HG03575 (cell line): ENCODE measurements around the gene TRPM7.
"Not testable (repeated sequence)": the region's sequence is repeated elsewhere in the genome, so short reads cannot be mapped to it uniquely, and the experiment has no call there.

Experiments
- ATAC-seq: cut with Tn5 transposase; IDR thresholded peaks from one replicate; pipeline ENCODE4 v1.9.1; 2021; ENCODE audit not compliant: unreplicated experiment, insufficient number of reproducible peaks, low FRiP score; ENCODE audit errors: extremely low read depth

The TRPM7 gene

GRCh38 chr15:50676799-50677483 is 9.7 kb downstream of the TRPM7 start:
- no peak for ATAC-seq

GRCh38 chr15:50675535-50676144 is 11.0 kb downstream of the TRPM7 start:
- ATAC-seq, result no peak

- no peak for ATAC-seq
Observed at GRCh38 chr15:50670115-50670514, 16.5 kb downstream of the TRPM7 start.

- no peak for ATAC-seq
Observed at GRCh38 chr15:50669611-50670010, 17.0 kb downstream of the TRPM7 start.

GRCh38 chr15:50665938-50666337 is 20.7 kb downstream of the TRPM7 start:
- ATAC-seq, result no peak

GRCh38 chr15:50655555-50655954 is 31.0 kb downstream of the TRPM7 start:
- ATAC-seq, result no peak

- ATAC-seq, result no peak
Observed at GRCh38 chr15:50653156-50653743, 33.3 kb downstream of the TRPM7 start.

- no peak for ATAC-seq
Observed at GRCh38 chr15:50652671-50653070, 33.9 kb downstream of the TRPM7 start.

GRCh38 chr15:50641318-50641717 is 45.3 kb downstream of the TRPM7 start:
- no peak for ATAC-seq

GRCh38 chr15:50636146-50636545 is 50.5 kb downstream of the TRPM7 start:
- no peak for ATAC-seq

GRCh38 chr15:50633653-50634052 is 52.9 kb downstream of the TRPM7 start:
- no peak for ATAC-seq

- ATAC-seq, result no peak
Observed at GRCh38 chr15:50628421-50628820, 58.2 kb downstream of the TRPM7 start.

GRCh38 chr15:50627351-50628055 is 59.1 kb downstream of the TRPM7 start:
- no peak for ATAC-seq

- ATAC-seq, result no peak
Observed at GRCh38 chr15:50624616-50625168, 61.9 kb downstream of the TRPM7 start.

- ATAC-seq, result not testable (repeated sequence)
Observed at GRCh38 chr15:50622361-50622943, 64.1 kb downstream of the TRPM7 start.

- not testable (repeated sequence) for ATAC-seq
Observed at GRCh38 chr15:50616960-50617359, 69.6 kb downstream of the TRPM7 start.

GRCh38 chr15:50616554-50616953 is 70.0 kb downstream of the TRPM7 start:
- ATAC-seq, result not testable (repeated sequence)

- no peak for ATAC-seq
Observed at GRCh38 chr15:50613600-50613999, 73.0 kb downstream of the TRPM7 start.

GRCh38 chr15:50607129-50607528 is 79.5 kb downstream of the TRPM7 start:
- no peak for ATAC-seq
